Activated gamma-delta T cell (primary cell): ENCODE measurements around the gene SPRR3.

Experiments
- DNase-seq: peaks from one replicate; lab custom pipeline; 2025; lab: John Stamatoyannopoulos, UW
- total RNA-seq, 2 donors: gene quantifications; one replicate each; lab custom pipeline; 2026; lab: John Stamatoyannopoulos, UW

The SPRR3 gene, protein sequence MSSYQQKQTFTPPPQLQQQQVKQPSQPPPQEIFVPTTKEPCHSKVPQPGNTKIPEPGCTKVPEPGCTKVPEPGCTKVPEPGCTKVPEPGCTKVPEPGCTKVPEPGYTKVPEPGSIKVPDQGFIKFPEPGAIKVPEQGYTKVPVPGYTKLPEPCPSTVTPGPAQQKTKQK
- 0 reads per million in 2 donors for total RNA-seq

DNA sequence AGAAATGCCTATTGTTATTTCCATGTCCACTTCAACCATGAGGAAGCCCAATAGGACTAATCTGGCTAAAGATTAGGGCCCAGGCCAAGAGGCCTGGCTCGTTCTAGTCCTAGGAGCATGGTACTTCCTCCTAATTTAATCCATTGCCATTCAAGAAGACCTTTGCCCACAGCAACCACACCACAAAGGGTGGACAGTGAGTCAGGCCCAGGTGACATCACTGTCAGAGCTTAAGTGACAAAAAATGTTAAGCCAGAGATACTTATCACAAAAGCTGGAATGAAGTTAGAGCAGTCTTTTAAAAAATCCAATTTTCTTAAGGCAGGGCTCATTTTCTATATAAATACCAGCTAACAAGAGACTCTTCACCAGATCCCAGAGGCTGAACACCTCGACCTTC lies at the start of gene SPRR3:
Gene SPRR3, plus strand, starts transcription at position 368 of the 400 bp plus-strand sequence. CDS start 1,272 bp downstream, outside the sequence.
- DNase-seq: no peak

- no peak for DNase-seq
Measured at GRCh38 chr1:152953761-152954160, 47.8 kb upstream of the SPRR3 start.

DNA sequence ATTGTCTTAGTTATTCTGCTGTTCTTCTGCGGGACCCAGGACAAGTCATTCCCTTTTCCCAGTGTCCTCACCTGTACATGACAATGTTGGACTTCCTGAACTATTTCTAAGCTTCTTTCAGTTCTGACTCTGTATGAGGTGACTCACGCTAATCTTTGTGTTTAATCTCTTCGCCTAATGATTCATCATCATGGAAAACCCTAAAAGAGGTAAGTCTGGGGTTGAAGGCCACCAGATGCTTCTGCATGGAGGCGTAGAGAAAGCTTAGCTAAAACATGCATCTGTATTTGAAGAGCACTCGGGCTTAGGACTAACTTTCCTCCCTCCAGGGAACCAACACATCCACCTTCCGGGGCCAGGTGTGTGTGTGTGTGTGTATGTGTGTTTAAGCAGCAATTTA lies 47.1 kb upstream of the SPRR3 start:
- no peak for DNase-seq

GRCh38 chr1:152957561-152957960 lies 44.0 kb upstream of the SPRR3 start:
- DNase-seq: no peak

DNA sequence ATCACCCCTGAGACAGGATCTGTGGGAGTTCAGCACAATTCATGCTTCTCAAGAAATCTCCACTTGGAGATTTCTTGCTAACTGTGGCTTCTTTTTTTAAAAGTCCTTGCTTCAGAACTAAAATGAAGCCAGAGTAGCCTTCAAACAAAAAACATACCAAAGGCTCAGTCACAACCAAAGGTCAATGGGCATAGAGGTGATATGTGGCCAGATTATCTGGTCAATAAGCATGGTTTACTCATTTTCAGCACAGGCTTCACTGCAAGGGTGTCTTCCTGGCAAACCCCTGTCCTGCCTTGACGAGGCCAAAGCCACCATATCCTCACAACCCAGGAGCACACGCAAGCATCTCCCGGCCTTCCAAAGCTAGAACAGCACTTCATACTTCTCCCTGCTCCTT lies 42.3 kb upstream of the SPRR3 start:
- DNase-seq: no peak

GRCh38 chr1:152959801-152960451 lies 41.6 kb upstream of the SPRR3 start:
- DNase-seq: no peak

GRCh38 chr1:152960452-152961044 lies 41.0 kb upstream of the SPRR3 start:
- no peak for DNase-seq

GRCh38 chr1:152961226-152961891 lies 40.2 kb upstream of the SPRR3 start:
- no peak for DNase-seq

DNA sequence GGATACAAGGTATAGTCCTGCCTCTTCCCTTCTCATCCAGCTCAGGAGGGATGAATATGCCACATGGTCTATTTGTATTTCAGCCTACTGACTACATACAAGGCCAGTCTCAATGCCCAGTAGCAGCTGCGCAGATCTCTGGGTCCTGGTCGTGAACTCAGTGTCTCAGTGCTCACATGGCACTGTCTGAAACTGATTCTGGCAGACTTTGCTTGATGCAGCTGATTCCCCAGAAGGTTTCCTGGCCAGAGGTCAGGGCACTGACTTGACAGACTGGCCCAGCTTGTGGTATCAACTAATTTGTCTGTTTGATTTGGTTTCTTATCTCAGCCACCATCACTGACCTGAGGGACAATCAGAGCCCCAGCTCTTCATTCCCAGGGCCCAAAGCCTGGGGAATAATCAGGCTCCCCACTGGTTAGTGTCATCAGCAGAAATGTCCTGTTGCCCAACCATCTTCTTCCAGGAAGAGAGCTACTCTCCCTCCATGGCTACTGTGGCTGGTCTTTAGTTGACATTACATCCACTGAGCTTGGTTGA lies 38.6 kb upstream of the SPRR3 start:
- no peak for DNase-seq

GRCh38 chr1:152964536-152964935 lies 37.0 kb upstream of the SPRR3 start:
- no peak for DNase-seq

GRCh38 chr1:152965853-152966252 lies 35.7 kb upstream of the SPRR3 start:
- no peak for DNase-seq

- DNase-seq: no peak
Measured at GRCh38 chr1:152967201-152967600, 34.3 kb upstream of the SPRR3 start.

- no peak for DNase-seq
Measured at GRCh38 chr1:152968248-152968647, 33.3 kb upstream of the SPRR3 start.

DNA sequence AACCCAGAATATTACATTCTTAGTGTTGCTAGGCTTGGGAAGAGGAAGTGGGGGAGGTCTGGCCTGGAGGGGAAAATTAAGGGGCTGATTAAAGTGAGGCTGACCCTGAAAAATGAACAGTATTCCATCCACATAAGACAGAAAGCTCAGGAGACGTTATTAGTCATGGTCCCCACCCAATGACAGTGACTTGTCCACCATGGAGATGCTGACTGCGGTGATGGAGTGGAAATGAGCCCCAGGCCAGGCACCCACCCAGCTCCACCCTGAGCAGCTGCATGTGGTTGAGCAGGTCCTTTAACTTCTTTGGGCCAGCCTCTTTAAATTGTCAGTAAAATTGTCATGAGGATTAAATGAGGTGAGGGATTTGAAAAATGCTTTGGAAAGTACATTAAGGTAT lies 32.5 kb upstream of the SPRR3 start:
- no peak for DNase-seq

DNA sequence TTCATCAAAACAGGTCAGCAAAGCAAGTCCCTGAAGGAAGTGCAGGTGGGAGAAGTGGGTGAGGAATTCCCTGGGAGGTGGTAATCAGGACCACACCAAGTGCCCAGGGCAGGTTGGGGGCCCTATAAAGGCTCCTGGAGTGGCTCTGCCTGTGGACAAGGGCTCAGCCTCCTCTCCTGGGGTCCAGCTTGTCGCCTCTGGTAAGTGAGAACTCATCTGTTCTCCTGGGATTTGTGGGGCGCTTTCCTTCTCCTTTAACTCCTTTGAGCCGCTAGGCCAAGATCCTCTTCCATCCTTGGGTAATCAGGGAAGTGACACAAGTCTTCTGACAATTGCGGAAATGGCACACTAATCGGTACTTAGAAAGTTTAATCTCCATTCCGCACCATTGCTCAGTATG lies 31.1 kb upstream of the SPRR3 start, which contains the start of gene SPRR4:
Gene SPRR4, plus strand, starts transcription at position 154 of the 400 bp plus-strand sequence. CDS start 1,243 bp downstream, outside the sequence.
- DNase-seq: no peak

DNA sequence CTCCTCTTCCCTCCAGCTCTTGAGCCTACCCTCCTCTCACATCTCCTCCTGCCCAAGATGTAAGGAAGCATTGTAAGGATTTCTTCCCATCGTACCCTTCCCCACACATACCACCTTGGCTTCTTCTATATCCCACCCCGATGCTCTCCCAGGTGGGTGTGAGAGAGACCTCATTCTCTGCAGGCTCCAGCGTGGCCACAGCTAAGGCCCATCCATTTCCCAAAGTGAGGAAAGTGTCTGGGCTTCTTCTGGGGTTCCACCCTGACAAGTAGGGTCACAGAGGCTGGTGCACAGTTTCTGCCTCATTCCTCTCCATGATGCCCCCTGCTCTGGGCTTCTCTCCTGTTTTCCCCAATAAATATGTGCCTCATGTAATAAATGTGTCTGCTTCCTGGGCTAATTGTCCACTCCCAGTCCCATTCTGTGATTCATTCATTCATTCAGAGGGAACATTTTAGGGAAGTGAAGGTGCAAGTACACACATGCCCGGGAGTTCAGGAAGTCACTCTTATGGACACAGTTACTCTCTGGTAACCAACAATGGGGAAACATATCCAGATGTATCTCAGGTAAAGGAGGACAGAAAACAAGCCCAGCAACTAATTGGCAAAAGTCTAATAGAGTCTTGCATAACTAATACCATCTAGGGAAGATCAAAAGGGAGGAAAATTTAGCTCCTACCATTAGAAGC lies 29.2 kb upstream of the SPRR3 start:
- DNase-seq: no peak

DNA sequence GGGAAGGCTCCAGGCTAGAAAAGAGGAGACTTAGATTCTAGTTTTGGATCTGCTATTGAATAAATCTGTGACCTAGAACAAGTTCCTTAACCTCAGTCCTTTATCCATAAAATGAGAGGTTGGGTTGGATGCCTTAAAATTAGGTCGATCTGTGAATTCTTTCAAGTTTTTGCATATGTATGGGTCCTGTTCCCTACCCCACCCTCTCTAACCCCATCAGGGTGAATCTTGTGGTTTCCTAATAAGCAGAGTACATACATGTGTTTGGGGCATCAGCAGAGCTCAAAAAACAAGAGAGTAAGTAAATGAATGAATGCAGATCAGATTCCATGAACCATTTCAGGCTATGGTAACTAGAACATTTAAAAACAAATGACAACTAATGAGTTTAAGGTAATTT lies 24.9 kb upstream of the SPRR3 start:
- DNase-seq: no peak

DNA sequence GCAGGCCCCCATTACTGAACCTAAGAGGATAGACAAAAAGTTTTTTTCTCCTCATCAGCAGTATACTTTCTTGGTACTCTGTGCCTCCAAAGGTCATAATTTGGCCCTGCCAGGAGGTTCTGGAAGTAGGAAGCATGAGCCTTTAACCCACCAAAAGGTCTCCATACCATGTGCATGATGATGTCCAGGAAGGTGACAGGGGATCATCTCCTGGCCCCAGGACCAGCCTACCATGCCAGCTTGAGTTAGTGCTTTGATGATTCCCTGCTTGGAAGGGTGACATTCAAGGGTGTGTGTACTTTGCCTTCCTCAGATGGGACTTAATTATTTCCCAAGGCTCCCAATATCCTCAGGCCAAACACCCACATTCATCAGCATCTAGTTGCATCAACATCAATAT lies 23.9 kb upstream of the SPRR3 start:
- DNase-seq: no peak

GRCh38 chr1:152980676-152981075 lies 20.9 kb upstream of the SPRR3 start:
- DNase-seq: no peak

DNA sequence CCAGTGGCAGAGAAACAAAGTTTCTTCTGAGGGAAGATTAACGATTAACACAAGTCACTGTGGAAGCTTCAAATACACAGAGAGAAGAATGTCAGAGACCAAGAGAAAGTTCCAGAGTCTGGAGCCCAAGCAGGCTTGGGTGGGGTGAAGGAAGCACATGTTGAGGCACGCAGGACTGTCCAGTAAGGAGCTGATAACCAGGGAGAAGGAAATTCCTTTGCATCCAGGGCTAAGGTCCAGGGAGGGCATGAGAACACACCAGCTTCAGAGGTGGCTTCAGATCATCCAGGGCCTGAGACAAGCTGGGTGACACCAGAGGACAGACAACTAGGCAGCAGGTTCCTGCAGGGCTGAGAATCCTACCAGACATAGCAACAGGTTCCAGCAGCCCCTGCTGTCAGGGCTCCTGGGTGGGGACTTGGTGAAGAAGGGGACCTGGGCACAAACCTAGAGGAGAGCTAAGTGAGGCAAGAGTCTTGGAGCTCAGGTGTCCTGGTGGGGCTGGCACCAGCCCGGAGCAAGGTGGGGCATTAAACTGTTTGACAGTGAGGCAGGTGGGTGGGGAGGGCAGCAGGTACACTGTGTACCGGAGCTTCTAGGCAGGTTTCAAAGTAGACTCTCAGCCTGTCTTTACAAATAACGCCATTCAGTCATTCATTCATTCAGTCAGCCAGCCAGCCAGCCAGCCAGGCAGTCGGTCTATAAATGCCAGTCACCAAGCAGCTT lies 20.2 kb upstream of the SPRR3 start:
- no peak for DNase-seq

- no peak for DNase-seq
Measured at GRCh38 chr1:152982076-152982475, 19.5 kb upstream of the SPRR3 start.
